Spleen (tissue), 7 donors: ENCODE results near the gene GLTP.

Experiments used
- POLR2A ChIP-seq, 3 donors: fragments of 450-650 bp; IDR thresholded peaks; one replicate each; pipeline ENCODE4 v1.5.1; 2017; ENCODE audit warnings: antibody characterized with exemption in 3 of 3, mild to moderate bottlenecking in 1 of 3
- POLR2AphosphoS5 ChIP-seq, 3 donors: sonication (generic); formaldehyde crosslinking; IDR thresholded peaks; one replicate each; pipeline ENCODE4 v1.5.1; 2017; ENCODE audit warnings: antibody characterized with exemption in 3 of 3
- TF ChIP-seq, protein P1 (sequence below), 11 experiments: fragments of 200-600 bp in 7 of 11; fragments of 450-650 bp in 4 of 11; sonication (generic) in 4 of 11; IDR thresholded peaks in 8 of 11; conservative IDR thresholded peaks in 3 of 11; 1 replicate in 7 of 11; 2 replicates in 4 of 11; pipeline versions ENCODE4 v1.4.0 to v1.8.0; 2016 to 2021; ENCODE audit warnings: antibody characterized with exemption in 11 of 11, inconsistent platforms in 4 of 11, mild to moderate bottlenecking in 1 of 11
- donor health status: DM: no; HTN: no; CAD: no; lungs with moderate emphysema.
- donor health status: DM: no; HTN: no; CAD: no.
- donor health status: DM: no; HTN: no; CAD: no.

DNA sequence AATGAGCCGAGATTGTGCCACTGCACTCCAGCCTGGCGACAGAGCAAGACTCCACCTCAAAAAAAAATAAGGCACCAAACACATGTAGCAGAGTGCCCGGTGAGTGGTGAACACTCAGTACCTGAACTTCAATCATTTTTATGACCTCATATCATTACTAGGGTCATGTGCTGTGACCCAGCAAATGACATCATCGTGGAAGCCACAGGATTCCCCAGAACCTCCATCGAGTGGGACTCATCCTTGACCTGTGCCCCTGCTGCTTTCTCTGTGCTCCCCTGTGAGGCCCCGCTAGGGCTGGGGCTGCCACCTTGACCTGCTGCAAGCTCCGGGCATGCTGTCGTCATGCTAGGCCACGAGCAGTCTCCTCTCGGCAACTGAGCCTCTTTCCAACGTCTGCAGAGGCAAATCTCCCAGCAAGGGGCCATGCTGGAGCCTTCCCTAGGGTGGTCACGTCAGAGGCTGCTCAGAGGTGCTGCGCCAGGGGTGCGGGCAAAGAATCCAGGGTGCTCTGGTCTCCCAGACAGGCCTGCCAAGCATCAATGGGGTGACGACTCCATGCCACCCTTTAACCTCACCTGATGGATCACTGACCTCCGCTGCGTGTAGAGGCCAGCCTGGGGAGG is 18.5 kb downstream of the GLTP start:
- TF ChIP-seq, protein P1, sequence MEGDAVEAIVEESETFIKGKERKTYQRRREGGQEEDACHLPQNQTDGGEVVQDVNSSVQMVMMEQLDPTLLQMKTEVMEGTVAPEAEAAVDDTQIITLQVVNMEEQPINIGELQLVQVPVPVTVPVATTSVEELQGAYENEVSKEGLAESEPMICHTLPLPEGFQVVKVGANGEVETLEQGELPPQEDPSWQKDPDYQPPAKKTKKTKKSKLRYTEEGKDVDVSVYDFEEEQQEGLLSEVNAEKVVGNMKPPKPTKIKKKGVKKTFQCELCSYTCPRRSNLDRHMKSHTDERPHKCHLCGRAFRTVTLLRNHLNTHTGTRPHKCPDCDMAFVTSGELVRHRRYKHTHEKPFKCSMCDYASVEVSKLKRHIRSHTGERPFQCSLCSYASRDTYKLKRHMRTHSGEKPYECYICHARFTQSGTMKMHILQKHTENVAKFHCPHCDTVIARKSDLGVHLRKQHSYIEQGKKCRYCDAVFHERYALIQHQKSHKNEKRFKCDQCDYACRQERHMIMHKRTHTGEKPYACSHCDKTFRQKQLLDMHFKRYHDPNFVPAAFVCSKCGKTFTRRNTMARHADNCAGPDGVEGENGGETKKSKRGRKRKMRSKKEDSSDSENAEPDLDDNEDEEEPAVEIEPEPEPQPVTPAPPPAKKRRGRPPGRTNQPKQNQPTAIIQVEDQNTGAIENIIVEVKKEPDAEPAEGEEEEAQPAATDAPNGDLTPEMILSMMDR (IDR thresholded peaks at IDR 0.05 in 8 of 11, conservative IDR thresholded peaks at IDR 0.05 in 3 of 11), result no peak
- TF ChIP-seq POLR2A (IDR thresholded peaks at IDR 0.05) (no peak), POLR2AphosphoS5 (IDR thresholded peaks at IDR 0.05) (peak in 1 of 3 donors; percentile 25)
